ENCODE measurements around the gene RAPSN. TPM values are rescaled to one million over a fixed set of nuclear protein-coding genes. Genes with fewer than 3 reads are reported as not detected.

Gene RAPSN
- total and polyA plus RNA-seq, 2 experiments from 2014 or later, result 0.17 to 0.23 TPM

DNA sequence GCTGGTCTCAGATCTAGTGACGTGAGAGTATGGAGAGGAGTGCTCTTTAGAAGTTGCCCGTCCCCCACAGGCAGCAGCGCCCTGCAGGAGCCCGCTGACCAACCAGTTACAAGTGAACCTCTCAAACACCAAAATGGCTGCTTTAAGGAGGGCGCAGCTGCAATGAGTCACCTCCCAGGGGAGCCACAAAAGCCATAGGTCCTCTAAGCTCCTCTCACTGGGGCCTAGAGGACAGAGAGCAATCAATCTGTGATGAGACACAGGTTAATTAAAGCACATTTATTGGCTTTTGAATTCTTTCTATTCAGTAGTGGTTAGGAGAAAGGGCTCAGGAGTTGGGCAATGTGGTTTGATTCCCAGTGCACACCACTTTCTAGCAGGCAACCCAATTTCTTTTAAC lies 15.5 kb upstream of the RAPSN start:
- peaks cover 25% of the 10 kb centered on the region for H3K36me3 Mint-ChIP-seq (ENCODE audit: low read depth)
- Histone ChIP-seq H3K79me2 (replicated peaks; ENCODE audit: insufficient read depth) (peaks cover 50% of the 10 kb centered on the region), H3K4me2 (no peak overlapping the region), H3K4me3 (no peak overlapping the region), H2AFZ (no peak overlapping the region), H3K36me3 (ENCODE audit: insufficient read depth) (peaks cover 12% of the 10 kb centered on the region; the same call in 1 of the 2 replicates), H3K4me1 (ENCODE audit: insufficient read depth) (peaks cover 36% of the 10 kb centered on the region), H4K20me1 (replicated peaks; ENCODE audit: insufficient read depth) (peaks cover 33% of the 10 kb centered on the region), H3K9me2 (ENCODE audit: insufficient read depth) (no peaks in the 10 kb centered on the region), H3F3A (replicated peaks; ENCODE audit: low read depth) (peaks cover 16% of the 10 kb centered on the region; the same call in 1 of the 2 replicates), H3K27me3 (ENCODE audit: insufficient read depth) (no peaks in the 10 kb centered on the region), H3K27ac (ENCODE audit: low read depth) (no peak overlapping the region)
- ATAC-seq (peak; percentile 51), DNase-seq (ENCODE audit: low spot score) (peak; percentile 59)
- H3K27me3 Mint-ChIP-seq (ENCODE audit: insufficient read depth, low read depth, poor library complexity), result peaks cover 15% of the 10 kb centered on the region
- no peaks in the 10 kb centered on the region for H3K9me3 Mint-ChIP-seq
- TF ChIP-seq CREB1 (CRISPR knock-in tag; IDR thresholded peaks at IDR 0.05; ENCODE audit: low read depth) (no peak), JUNB (IDR thresholded peaks at IDR 0.05; ENCODE audit: unreplicated experiment) (no peak), STAT1 (IDR thresholded peaks at IDR 0.05; ENCODE audit: unreplicated experiment) (no peak), ZNF331 (CRISPR knock-in tag; IDR thresholded peaks at IDR 0.05; ENCODE audit: low read depth) (no peak), EZH2phosphoT487 (IDR thresholded peaks at IDR 0.05; ENCODE audit: unreplicated experiment) (no peak), EZH2 (IDR thresholded peaks at IDR 0.05; ENCODE audit: low read depth, unreplicated experiment) (no peak), POLR2AphosphoS5 (IDR thresholded peaks at IDR 0.05; ENCODE audit: low read depth) (no peak)
- TF ChIP-seq, protein P1, sequence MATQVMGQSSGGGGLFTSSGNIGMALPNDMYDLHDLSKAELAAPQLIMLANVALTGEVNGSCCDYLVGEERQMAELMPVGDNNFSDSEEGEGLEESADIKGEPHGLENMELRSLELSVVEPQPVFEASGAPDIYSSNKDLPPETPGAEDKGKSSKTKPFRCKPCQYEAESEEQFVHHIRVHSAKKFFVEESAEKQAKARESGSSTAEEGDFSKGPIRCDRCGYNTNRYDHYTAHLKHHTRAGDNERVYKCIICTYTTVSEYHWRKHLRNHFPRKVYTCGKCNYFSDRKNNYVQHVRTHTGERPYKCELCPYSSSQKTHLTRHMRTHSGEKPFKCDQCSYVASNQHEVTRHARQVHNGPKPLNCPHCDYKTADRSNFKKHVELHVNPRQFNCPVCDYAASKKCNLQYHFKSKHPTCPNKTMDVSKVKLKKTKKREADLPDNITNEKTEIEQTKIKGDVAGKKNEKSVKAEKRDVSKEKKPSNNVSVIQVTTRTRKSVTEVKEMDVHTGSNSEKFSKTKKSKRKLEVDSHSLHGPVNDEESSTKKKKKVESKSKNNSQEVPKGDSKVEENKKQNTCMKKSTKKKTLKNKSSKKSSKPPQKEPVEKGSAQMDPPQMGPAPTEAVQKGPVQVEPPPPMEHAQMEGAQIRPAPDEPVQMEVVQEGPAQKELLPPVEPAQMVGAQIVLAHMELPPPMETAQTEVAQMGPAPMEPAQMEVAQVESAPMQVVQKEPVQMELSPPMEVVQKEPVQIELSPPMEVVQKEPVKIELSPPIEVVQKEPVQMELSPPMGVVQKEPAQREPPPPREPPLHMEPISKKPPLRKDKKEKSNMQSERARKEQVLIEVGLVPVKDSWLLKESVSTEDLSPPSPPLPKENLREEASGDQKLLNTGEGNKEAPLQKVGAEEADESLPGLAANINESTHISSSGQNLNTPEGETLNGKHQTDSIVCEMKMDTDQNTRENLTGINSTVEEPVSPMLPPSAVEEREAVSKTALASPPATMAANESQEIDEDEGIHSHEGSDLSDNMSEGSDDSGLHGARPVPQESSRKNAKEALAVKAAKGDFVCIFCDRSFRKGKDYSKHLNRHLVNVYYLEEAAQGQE (IDR thresholded peaks at IDR 0.05; ENCODE audit: unreplicated experiment), result no peak
- TF ChIP-seq, protein P2, sequence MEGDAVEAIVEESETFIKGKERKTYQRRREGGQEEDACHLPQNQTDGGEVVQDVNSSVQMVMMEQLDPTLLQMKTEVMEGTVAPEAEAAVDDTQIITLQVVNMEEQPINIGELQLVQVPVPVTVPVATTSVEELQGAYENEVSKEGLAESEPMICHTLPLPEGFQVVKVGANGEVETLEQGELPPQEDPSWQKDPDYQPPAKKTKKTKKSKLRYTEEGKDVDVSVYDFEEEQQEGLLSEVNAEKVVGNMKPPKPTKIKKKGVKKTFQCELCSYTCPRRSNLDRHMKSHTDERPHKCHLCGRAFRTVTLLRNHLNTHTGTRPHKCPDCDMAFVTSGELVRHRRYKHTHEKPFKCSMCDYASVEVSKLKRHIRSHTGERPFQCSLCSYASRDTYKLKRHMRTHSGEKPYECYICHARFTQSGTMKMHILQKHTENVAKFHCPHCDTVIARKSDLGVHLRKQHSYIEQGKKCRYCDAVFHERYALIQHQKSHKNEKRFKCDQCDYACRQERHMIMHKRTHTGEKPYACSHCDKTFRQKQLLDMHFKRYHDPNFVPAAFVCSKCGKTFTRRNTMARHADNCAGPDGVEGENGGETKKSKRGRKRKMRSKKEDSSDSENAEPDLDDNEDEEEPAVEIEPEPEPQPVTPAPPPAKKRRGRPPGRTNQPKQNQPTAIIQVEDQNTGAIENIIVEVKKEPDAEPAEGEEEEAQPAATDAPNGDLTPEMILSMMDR (conservative IDR thresholded peaks at IDR 0.05; ENCODE audit: low read depth in 2 of 2), result no peak
- TF ChIP-seq, protein P3, sequence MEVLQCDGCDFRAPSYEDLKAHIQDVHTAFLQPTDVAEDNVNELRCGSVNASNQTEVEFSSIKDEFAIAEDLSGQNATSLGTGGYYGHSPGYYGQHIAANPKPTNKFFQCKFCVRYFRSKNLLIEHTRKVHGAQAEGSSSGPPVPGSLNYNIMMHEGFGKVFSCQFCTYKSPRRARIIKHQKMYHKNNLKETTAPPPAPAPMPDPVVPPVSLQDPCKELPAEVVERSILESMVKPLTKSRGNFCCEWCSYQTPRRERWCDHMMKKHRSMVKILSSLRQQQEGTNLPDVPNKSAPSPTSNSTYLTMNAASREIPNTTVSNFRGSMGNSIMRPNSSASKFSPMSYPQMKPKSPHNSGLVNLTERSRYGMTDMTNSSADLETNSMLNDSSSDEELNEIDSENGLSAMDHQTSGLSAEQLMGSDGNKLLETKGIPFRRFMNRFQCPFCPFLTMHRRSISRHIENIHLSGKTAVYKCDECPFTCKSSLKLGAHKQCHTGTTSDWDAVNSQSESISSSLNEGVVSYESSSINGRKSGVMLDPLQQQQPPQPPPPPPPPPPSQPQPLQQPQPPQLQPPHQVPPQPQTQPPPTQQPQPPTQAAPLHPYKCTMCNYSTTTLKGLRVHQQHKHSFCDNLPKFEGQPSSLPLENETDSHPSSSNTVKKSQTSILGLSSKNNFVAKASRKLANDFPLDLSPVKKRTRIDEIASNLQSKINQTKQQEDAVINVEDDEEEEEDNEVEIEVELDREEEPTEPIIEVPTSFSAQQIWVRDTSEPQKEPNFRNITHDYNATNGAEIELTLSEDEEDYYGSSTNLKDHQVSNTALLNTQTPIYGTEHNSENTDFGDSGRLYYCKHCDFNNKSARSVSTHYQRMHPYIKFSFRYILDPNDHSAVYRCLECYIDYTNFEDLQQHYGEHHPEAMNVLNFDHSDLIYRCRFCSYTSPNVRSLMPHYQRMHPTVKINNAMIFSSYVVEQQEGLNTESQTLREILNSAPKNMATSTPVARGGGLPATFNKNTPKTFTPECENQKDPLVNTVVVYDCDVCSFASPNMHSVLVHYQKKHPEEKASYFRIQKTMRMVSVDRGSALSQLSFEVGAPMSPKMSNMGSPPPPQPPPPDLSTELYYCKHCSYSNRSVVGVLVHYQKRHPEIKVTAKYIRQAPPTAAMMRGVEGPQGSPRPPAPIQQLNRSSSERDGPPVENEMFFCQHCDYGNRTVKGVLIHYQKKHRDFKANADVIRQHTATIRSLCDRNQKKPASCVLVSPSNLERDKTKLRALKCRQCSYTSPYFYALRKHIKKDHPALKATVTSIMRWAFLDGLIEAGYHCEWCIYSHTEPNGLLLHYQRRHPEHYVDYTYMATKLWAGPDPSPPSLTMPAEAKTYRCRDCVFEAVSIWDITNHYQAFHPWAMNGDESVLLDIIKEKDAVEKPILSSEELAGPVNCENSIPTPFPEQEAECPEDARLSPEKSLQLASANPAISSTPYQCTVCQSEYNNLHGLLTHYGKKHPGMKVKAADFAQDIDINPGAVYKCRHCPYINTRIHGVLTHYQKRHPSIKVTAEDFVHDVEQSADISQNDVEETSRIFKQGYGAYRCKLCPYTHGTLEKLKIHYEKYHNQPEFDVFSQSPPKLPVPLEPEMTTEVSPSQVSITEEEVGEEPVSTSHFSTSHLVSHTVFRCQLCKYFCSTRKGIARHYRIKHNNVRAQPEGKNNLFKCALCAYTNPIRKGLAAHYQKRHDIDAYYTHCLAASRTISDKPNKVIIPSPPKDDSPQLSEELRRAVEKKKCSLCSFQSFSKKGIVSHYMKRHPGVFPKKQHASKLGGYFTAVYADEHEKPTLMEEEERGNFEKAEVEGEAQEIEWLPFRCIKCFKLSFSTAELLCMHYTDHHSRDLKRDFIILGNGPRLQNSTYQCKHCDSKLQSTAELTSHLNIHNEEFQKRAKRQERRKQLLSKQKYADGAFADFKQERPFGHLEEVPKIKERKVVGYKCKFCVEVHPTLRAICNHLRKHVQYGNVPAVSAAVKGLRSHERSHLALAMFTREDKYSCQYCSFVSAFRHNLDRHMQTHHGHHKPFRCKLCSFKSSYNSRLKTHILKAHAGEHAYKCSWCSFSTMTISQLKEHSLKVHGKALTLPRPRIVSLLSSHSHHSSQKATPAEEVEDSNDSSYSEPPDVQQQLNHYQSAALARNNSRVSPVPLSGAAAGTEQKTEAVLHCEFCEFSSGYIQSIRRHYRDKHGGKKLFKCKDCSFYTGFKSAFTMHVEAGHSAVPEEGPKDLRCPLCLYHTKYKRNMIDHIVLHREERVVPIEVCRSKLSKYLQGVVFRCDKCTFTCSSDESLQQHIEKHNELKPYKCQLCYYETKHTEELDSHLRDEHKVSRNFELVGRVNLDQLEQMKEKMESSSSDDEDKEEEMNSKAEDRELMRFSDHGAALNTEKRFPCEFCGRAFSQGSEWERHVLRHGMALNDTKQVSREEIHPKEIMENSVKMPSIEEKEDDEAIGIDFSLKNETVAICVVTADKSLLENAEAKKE (CRISPR knock-in tag; IDR thresholded peaks at IDR 0.05), result no peak
- peaks cover 44% of the 10 kb centered on the region for H3K4me1 Mint-ChIP-seq
- H3K27ac Mint-ChIP-seq, result no peak overlapping the region
- H3K4me3 Mint-ChIP-seq, result no peak overlapping the region
